Lung microvascular endothelial cell (primary cell): Measurements from ENCODE around the gene C1orf53. TPM values are rescaled to one million over a fixed set of nuclear protein-coding genes. Genes with fewer than 3 reads are reported as not detected.

Experiments
- DNase-seq, 2 donors: peaks; one replicate each; pipeline versions ENCODE4 v3.0.0 to v3.0.0-alpha.2; 2010; ENCODE audit warnings: low read depth in 2 of 2
- total RNA-seq: library from RNA; depleted of rRNA; stranded (reverse); fragments of >200 nt; gene quantifications from 2 replicates; pipeline ENCODE4 v1.2.1, GENCODE V29; 2014

The C1orf53 gene
- total RNA-seq, 1 donor from 2014 or later, result 3.4 TPM

DNA sequence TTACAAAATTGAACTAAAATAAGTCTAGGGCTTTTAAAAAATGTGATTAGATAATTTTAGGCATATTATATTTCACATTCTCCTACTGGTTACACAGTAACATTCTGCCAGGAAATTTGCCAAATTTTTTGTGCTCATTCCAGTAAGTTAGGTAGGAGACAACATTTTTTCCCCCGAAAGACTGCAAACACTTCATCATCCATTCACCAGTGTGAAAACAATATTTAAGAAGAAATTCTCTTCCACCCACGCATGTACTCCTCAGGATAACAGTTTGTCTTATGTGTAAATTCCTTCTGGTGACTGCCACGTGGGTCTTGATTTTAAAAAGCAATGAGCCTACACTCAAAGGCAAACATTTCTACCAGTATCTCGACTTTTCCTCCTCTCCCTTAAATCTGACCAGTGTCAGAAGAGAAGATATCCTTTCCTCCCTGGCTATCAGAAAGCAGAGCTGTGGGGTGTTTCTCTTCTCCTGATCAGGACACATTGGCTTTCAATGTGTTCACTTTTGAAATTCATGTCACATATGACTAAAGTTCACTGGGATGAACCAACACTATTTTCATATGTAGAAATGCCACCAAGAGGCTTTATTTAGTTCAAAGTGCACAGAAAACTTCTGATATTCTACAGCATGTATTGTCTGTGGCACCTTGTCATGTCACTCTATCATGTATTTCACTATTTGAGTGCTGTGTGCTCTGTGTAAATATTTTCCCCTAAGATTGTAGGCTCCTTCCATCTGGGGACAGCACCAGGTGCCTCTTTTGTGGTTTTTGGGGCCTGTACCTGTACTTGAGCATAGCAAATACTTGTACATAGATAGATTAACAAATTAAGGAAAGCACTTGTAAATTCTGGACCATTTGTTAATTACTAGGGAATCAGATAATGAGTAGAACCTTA lies 53.3 kb downstream of the C1orf53 start:
- DNase-seq, result no peak

Other genes with a start within 250 kb of the C1orf53 start
- 2.0 and 2.8 TPM in 2 replicates for gene DENND1B, start 127.2 kb upstream of the C1orf53 start, total RNA-seq
- not detected in 2 replicates for gene LHX9, start 14.7 kb downstream of the C1orf53 start, total RNA-seq